Adrenal gland (tissue), 5 donors: Measurements from ENCODE around the gene GNG8.

ENCODE experiments used
- CTCF ChIP-seq, 6 experiments: fragments of 450-650 bp in 4 of 6; fragments of 200-600 bp in 2 of 6; sonication (generic) in 1 of 6; IDR thresholded peaks; 1 replicate in 5 of 6; 2 replicates in 1 of 6; pipeline versions ENCODE4 v1.5.1 to v1.8.0; 2016 to 2021; ENCODE audit warnings: antibody characterized with exemption in 6 of 6, mild to moderate bottlenecking in 2 of 6, moderate library complexity in 1 of 6
- POLR2A ChIP-seq, 2 donors: fragments of 450-650 bp; IDR thresholded peaks; one replicate each; pipeline ENCODE4 v1.6.1; 2017; ENCODE audit warnings: antibody characterized with exemption in 2 of 2, mild to moderate bottlenecking in 2 of 2, moderate library complexity in 1 of 2
- donor health status: DM: no; HTN: no; CAD: no.

DNA sequence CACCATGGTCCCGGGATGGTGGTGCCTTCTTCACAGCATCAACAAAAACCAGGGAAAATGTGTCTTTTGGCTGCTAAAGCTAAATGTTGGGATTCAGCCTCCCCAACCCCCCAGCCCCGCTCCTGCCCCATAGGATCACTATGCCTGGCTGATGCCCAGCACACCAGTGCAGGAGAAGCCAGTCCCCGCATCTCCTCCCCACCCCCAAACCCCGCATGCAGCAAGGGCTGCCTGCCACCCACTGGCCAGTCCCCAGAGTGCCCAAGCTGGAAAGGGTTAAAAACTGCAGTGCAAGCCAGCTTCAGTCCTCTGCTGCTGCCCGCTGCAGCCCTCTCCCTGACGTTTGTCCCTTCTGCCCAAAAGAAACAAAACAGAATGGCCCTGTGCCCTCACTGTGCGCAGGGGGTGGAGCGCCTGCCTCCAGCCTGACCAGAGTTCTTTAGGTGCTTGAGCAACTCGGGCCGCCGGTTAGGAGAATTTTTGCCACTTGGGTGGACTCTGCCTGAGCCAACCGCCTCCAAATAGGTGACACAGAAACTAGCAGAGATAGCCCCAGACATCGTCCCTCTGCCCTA lies 31.1 kb downstream of the GNG8 start:
- no peak for TF ChIP-seq POLR2A (IDR thresholded peaks at IDR 0.05)
- no peak for TF ChIP-seq CTCF (IDR thresholded peaks at IDR 0.05)
